ENCODE measurements around the gene HMHB1. TPM values are rescaled to one million over a fixed set of nuclear protein-coding genes. Genes with fewer than 3 reads are reported as not detected.

The HMHB1 gene
- total and polyA plus RNA-seq, 2 experiments from 2014 or later, result not detected

GRCh38 chr5:143771189-143771588 lies 40.8 kb upstream of the HMHB1 start:
- Histone ChIP-seq H3K4me1 (ENCODE audit: low read depth) (no peaks in the 10 kb centered on the region), H3K36me3 (no peaks in the 10 kb centered on the region), H3K9me3 (ENCODE audit: low read depth) (no peaks in the 10 kb centered on the region), H3K27ac (no peak overlapping the region), H3K4me3 (no peak overlapping the region), H3K27me3 (no peaks in the 10 kb centered on the region)
- no peak for TF ChIP-seq CTCF (IDR thresholded peaks at IDR 0.05; ENCODE audit: low read depth, low read length)
- DNase-seq (ENCODE audit: low read depth in 1 of 2, low spot score in 1 of 2), result no peak

GRCh38 chr5:143771602-143772001 lies 40.4 kb upstream of the HMHB1 start:
- Histone ChIP-seq H3K27ac (no peak overlapping the region), H3K4me1 (ENCODE audit: low read depth) (no peaks in the 10 kb centered on the region), H3K27me3 (no peaks in the 10 kb centered on the region), H3K9me3 (ENCODE audit: low read depth) (no peaks in the 10 kb centered on the region), H3K36me3 (no peaks in the 10 kb centered on the region), H3K4me3 (no peak overlapping the region)
- DNase-seq (ENCODE audit: low read depth in 1 of 2, low spot score in 1 of 2), result peak in 1 of 2 donors; percentile 10
- TF ChIP-seq CTCF (IDR thresholded peaks at IDR 0.05; ENCODE audit: low read depth, low read length), result no peak

- DNase-seq (ENCODE audit: low read depth in 1 of 2, low spot score in 1 of 2), result no peak
- H3K9me3 ChIP-seq (ENCODE audit: low read depth), result no peaks in the 10 kb centered on the region
- no peaks in the 10 kb centered on the region for H3K27me3 ChIP-seq
- H3K4me3 ChIP-seq, result no peak overlapping the region
- TF ChIP-seq CTCF (IDR thresholded peaks at IDR 0.05; ENCODE audit: low read depth, low read length), result no peak
- no peaks in the 10 kb centered on the region for H3K4me1 ChIP-seq (ENCODE audit: low read depth)
- no peak overlapping the region for H3K27ac ChIP-seq
- no peaks in the 10 kb centered on the region for H3K36me3 ChIP-seq
Observed at GRCh38 chr5:143772621-143773020, 39.3 kb upstream of the HMHB1 start.

- Histone ChIP-seq H3K36me3 (no peaks in the 10 kb centered on the region), H3K4me3 (no peak overlapping the region), H3K27me3 (no peaks in the 10 kb centered on the region), H3K27ac (no peak overlapping the region), H3K9me3 (ENCODE audit: low read depth) (no peaks in the 10 kb centered on the region), H3K4me1 (ENCODE audit: low read depth) (no peaks in the 10 kb centered on the region)
- no peak for DNase-seq (ENCODE audit: low read depth in 1 of 2, low spot score in 1 of 2)
- TF ChIP-seq CTCF (IDR thresholded peaks at IDR 0.05; ENCODE audit: low read depth, low read length), result no peak
Observed at GRCh38 chr5:143775258-143775657, 36.7 kb upstream of the HMHB1 start.

- H3K4me1 ChIP-seq (ENCODE audit: low read depth), result no peaks in the 10 kb centered on the region
- no peaks in the 10 kb centered on the region for H3K36me3 ChIP-seq
- no peak overlapping the region for H3K27ac ChIP-seq
- no peak for DNase-seq (ENCODE audit: low read depth in 1 of 2, low spot score in 1 of 2)
- H3K4me3 ChIP-seq, result no peak overlapping the region
- H3K9me3 ChIP-seq (ENCODE audit: low read depth), result no peaks in the 10 kb centered on the region
- no peaks in the 10 kb centered on the region for H3K27me3 ChIP-seq
- TF ChIP-seq CTCF (IDR thresholded peaks at IDR 0.05; ENCODE audit: low read depth, low read length), result no peak
Observed at GRCh38 chr5:143776951-143777350, 35.0 kb upstream of the HMHB1 start.

- no peaks in the 10 kb centered on the region for H3K36me3 ChIP-seq
- no peaks in the 10 kb centered on the region for H3K9me3 ChIP-seq (ENCODE audit: low read depth)
- H3K27ac ChIP-seq, result no peak overlapping the region
- no peaks in the 10 kb centered on the region for H3K27me3 ChIP-seq
- peaks cover 3% of the 10 kb centered on the region for H3K4me1 ChIP-seq (ENCODE audit: low read depth)
- no peak for TF ChIP-seq CTCF (IDR thresholded peaks at IDR 0.05; ENCODE audit: low read depth, low read length)
- DNase-seq (ENCODE audit: low read depth in 1 of 2, low spot score in 1 of 2), result no peak
- no peak overlapping the region for H3K4me3 ChIP-seq
Observed at GRCh38 chr5:143779506-143779905, 32.5 kb upstream of the HMHB1 start.

Data from cardiac muscle cell (in vitro differentiated cells and primary cell).